Lower leg skin (tissue), 3 donors: ENCODE measurements around the gene WHAMM.

Source experiments
- POLR2A ChIP-seq, 2 donors: fragments of 450-650 bp; IDR thresholded peaks; one replicate each; pipeline ENCODE4 v1.6.1; 2016 to 2017; ENCODE audit warnings: antibody characterized with exemption in 2 of 2, mild to moderate bottlenecking in 1 of 2, moderate library complexity in 1 of 2
- TF ChIP-seq, protein P1 (sequence below), 3 donors: fragments of 450-650 bp; IDR thresholded peaks; one replicate each; pipeline ENCODE4 v1.5.1; 2016; ENCODE audit warnings: antibody characterized with exemption in 3 of 3, mild to moderate bottlenecking in 3 of 3, moderate library complexity in 2 of 3

DNA sequence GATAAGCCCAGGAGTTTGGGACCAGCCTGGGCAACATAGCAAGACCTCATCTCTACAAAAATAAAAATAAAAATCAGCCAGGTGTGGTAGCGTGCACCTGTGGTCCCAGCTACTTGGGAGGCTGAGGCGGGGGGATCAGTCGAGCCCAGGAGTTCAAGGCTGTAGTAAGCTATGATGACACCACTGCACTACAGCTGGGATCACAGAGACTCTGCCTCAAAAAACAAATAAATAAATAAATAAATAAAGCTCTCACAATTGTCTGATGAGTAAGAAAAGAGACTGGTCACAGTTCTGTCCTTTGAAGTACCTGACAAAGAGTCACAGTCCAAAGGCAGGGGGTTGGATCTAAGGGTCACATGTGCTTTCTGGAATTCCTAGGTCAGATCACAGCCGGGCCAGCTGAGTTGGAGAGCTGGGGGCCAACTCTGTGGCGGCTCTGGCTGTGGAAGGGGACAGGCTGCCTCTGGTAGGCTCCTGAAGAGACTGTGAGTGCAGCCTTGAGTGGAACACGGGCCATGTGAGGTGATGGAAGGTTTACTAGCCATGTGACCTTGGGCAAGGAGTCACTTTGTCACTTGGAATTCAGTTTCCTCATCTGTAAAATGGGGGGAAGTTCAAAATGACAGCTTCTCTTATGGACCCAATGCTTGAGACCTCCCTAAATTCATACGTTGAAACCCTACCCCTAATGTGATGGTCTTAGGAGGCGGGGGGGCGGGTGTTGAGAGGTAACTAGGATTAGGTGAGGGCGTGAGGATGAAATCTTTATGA is 47.2 kb downstream of the WHAMM start:
- TF ChIP-seq, protein P1, sequence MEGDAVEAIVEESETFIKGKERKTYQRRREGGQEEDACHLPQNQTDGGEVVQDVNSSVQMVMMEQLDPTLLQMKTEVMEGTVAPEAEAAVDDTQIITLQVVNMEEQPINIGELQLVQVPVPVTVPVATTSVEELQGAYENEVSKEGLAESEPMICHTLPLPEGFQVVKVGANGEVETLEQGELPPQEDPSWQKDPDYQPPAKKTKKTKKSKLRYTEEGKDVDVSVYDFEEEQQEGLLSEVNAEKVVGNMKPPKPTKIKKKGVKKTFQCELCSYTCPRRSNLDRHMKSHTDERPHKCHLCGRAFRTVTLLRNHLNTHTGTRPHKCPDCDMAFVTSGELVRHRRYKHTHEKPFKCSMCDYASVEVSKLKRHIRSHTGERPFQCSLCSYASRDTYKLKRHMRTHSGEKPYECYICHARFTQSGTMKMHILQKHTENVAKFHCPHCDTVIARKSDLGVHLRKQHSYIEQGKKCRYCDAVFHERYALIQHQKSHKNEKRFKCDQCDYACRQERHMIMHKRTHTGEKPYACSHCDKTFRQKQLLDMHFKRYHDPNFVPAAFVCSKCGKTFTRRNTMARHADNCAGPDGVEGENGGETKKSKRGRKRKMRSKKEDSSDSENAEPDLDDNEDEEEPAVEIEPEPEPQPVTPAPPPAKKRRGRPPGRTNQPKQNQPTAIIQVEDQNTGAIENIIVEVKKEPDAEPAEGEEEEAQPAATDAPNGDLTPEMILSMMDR (IDR thresholded peaks at IDR 0.05), result no peak
- TF ChIP-seq POLR2A (IDR thresholded peaks at IDR 0.05), result no peak
